DND-41 (cell line): ENCODE measurements around the gene TXNL4B.

ENCODE experiments used
- CTCF ChIP-seq: IDR thresholded peaks from 2 replicates; pipeline ENCODE4 v1.5.1; 2012; ENCODE audit warnings: borderline replicate concordance, low read length, moderate library complexity, mild to moderate bottlenecking; ENCODE audit not compliant: poor library complexity, severe bottlenecking; ENCODE audit errors: extremely low read depth
- EZH2 ChIP-seq: IDR thresholded peaks from 3 replicates; pipeline ENCODE4 v1.6.1; 2012; ENCODE audit warnings: borderline replicate concordance, low read depth, mild to moderate bottlenecking, moderate library complexity, low read length, inconsistent platforms; ENCODE audit not compliant: severe bottlenecking

- TF ChIP-seq CTCF (no peak), EZH2 (no peak)
These were observed 57.3 kb downstream of the TXNL4B start for GRCh38 chr16:72036098-72036497.
